Tongue (tissue), 2 donors: ENCODE results near the gene HCN4. TPM values are rescaled to one million over a fixed set of nuclear protein-coding genes. Genes with fewer than 3 reads are reported as not detected.

ENCODE experiments used
- DNase-seq: peaks from one replicate; pipeline ENCODE4 v3.0.0-alpha.2; 2015
- total RNA-seq: library from RNA; depleted of rRNA; stranded (reverse); fragments of >200 nt; gene quantifications from one replicate; pipeline ENCODE4 v1.2.3, GENCODE V29; 2014

HCN4 gene
- total RNA-seq, 1 donor from 2014 or later, result not detected

GRCh38 chr15:73295630-73296286, 73.0 kb downstream of the HCN4 start:
- DNase-seq, result no peak

- no peak for DNase-seq
Measured at GRCh38 chr15:73293773-73294172, 75.0 kb downstream of the HCN4 start.

- no peak for DNase-seq
Measured at GRCh38 chr15:73291441-73291840, 77.3 kb downstream of the HCN4 start.

GRCh38 chr15:73287019-73287418, 81.7 kb downstream of the HCN4 start:
- DNase-seq, result no peak

- peak; percentile 73 for DNase-seq
Measured at GRCh38 chr15:73286311-73286710, 82.4 kb downstream of the HCN4 start.

GRCh38 chr15:73284090-73284716, 84.6 kb downstream of the HCN4 start:
- DNase-seq, result peak; percentile 44

- no peak for DNase-seq
Measured at GRCh38 chr15:73283366-73283962, 85.3 kb downstream of the HCN4 start.

GRCh38 chr15:73282567-73283365, 86.0 kb downstream of the HCN4 start:
- DNase-seq, result no peak

GRCh38 chr15:73275862-73276261, 92.9 kb downstream of the HCN4 start:
- no peak for DNase-seq

- peak; percentile 83 for DNase-seq
Measured at GRCh38 chr15:73273181-73274002, 95.4 kb downstream of the HCN4 start.

GRCh38 chr15:73270366-73271097, 98.2 kb downstream of the HCN4 start:
- DNase-seq, result no peak

Other genes with a start within 250 kb of the HCN4 start
- gene REC114, start 74.2 kb upstream of the HCN4 start, total RNA-seq, result not detected